ENCODE data around the gene FMN2.

FMN2 gene

DNA sequence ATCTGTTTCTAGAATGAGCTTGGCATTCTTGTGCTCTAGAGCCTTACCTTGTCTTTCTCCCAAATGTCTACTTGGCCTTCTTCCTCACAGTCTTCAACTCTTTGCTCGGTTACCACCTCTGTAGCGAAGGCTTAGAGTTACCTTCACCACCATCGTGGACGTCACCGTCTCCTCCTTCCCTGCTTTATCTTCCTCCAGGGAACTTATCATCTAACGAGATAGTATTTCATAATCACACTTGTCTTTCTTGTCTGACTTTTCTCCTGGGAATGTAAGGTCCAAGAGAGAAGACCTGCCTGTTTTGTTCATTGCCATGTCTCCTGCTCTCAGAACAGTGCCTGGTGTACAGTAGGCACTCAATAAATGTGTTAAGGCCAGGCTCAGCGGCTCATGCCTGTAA lies 404.7 kb downstream of the FMN2 start:
- TF ChIP-seq EZH2phosphoT487 (conservative IDR thresholded peaks at IDR 0.05; ENCODE audit: low read length), result no peak
- TF ChIP-seq, protein P1, sequence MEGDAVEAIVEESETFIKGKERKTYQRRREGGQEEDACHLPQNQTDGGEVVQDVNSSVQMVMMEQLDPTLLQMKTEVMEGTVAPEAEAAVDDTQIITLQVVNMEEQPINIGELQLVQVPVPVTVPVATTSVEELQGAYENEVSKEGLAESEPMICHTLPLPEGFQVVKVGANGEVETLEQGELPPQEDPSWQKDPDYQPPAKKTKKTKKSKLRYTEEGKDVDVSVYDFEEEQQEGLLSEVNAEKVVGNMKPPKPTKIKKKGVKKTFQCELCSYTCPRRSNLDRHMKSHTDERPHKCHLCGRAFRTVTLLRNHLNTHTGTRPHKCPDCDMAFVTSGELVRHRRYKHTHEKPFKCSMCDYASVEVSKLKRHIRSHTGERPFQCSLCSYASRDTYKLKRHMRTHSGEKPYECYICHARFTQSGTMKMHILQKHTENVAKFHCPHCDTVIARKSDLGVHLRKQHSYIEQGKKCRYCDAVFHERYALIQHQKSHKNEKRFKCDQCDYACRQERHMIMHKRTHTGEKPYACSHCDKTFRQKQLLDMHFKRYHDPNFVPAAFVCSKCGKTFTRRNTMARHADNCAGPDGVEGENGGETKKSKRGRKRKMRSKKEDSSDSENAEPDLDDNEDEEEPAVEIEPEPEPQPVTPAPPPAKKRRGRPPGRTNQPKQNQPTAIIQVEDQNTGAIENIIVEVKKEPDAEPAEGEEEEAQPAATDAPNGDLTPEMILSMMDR (IDR thresholded peaks at IDR 0.05; ENCODE audit: insufficient read depth, low read length, poor library complexity, severe bottlenecking), result no peak
- H3K9ac ChIP-seq (ENCODE audit: low read length), result no peak overlapping the region
- no peaks in the 10 kb centered on the region for H3K36me3 ChIP-seq (ENCODE audit: low read length)
- H3K4me2 ChIP-seq (ENCODE audit: low read depth, low read length, poor library complexity, severe bottlenecking), result no peak overlapping the region
- H3K27ac ChIP-seq (ENCODE audit: low read depth, low read length), result no peak overlapping the region
- no peaks in the 10 kb centered on the region for H3K27me3 ChIP-seq (ENCODE audit: low read length)
- no peaks in the 10 kb centered on the region for H3K9me2 ChIP-seq (replicated peaks; ENCODE audit: insufficient read depth, low read length)
- H3K4me3 ChIP-seq (ENCODE audit: insufficient read depth, low read length, poor library complexity, severe bottlenecking), result no peak overlapping the region
- no peaks in the 10 kb centered on the region for H3K79me2 ChIP-seq (ENCODE audit: insufficient read depth, low read length)
- H3F3A ChIP-seq (ENCODE audit: insufficient read depth), result no peaks in the 10 kb centered on the region
- H4K20me1 ChIP-seq (ENCODE audit: low read depth, low read length), result no peaks in the 10 kb centered on the region
- H2AFZ ChIP-seq (ENCODE audit: low read depth, low read length, severe bottlenecking), result no peak overlapping the region
- no peaks in the 10 kb centered on the region for H3K9me3 ChIP-seq (ENCODE audit: insufficient read depth, low read length)

DNA sequence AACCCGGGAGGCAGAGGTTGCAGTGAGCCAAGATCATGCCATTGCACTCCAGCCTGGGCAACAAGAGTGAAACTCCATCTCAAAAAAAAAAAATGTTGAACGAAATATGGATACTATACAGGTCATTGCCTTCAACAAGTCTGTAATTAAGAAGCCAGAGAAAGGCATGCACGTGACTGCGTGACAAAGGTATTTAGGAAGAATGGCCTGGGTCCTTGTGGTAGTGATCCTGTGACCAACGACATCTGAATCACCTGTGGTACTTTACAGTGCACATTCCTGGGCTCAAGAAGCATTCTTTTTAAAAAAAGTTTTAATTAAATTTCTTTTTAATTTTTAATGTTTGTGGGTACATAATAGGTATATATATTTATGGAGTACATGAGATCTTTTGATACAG lies 405.3 kb downstream of the FMN2 start:
- H4K20me1 ChIP-seq (ENCODE audit: low read depth, low read length), result no peaks in the 10 kb centered on the region

DNA sequence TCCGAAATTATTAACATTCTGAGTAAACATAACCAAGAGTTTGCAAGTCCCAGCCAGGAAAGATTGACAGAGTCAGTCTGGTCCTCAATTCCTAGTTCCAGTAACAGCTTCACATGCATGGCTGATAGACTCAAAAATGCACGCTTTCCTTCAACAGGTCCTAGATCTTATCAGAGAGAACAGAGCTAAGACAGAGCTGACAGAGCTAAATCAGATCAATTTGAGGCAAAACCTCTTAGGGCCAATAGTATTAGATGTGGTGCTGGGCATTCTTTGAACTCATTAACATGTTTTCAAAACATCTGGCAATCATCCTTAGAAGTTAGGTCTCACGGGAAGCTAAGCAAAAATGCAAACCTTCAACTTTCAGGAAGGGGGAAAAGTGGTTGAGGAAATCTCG lies 406.2 kb downstream of the FMN2 start:
- Histone ChIP-seq H3K27ac (ENCODE audit: low read depth, low read length) (no peak overlapping the region), H3K4me2 (ENCODE audit: low read depth, low read length, poor library complexity, severe bottlenecking) (no peak overlapping the region), H4K20me1 (ENCODE audit: low read depth, low read length) (no peaks in the 10 kb centered on the region), H3K4me3 (ENCODE audit: insufficient read depth, low read length, poor library complexity, severe bottlenecking) (no peak overlapping the region), H3K27me3 (ENCODE audit: low read length) (no peaks in the 10 kb centered on the region), H3F3A (ENCODE audit: insufficient read depth) (no peaks in the 10 kb centered on the region), H3K79me2 (ENCODE audit: insufficient read depth, low read length) (no peaks in the 10 kb centered on the region), H3K9me2 (replicated peaks; ENCODE audit: insufficient read depth, low read length) (no peaks in the 10 kb centered on the region), H3K9me3 (ENCODE audit: insufficient read depth, low read length) (no peaks in the 10 kb centered on the region), H3K36me3 (ENCODE audit: low read length) (no peaks in the 10 kb centered on the region), H2AFZ (ENCODE audit: low read depth, low read length, severe bottlenecking) (no peak overlapping the region), H3K9ac (ENCODE audit: low read length) (no peak overlapping the region)
- TF ChIP-seq, protein P1 (IDR thresholded peaks at IDR 0.05; ENCODE audit: insufficient read depth, low read length, poor library complexity, severe bottlenecking), result no peak
- TF ChIP-seq EZH2phosphoT487 (conservative IDR thresholded peaks at IDR 0.05; ENCODE audit: low read length), result no peak

More for the DNA sequence above, 405.3 kb downstream of the FMN2 start:
- Histone ChIP-seq H3K9ac (ENCODE audit: low read length) (no peak overlapping the region), H3K79me2 (ENCODE audit: insufficient read depth, low read length) (no peaks in the 10 kb centered on the region), H3K4me3 (ENCODE audit: insufficient read depth, low read length, poor library complexity, severe bottlenecking) (no peak overlapping the region), H3K9me3 (ENCODE audit: insufficient read depth, low read length) (no peaks in the 10 kb centered on the region), H3K36me3 (ENCODE audit: low read length) (no peaks in the 10 kb centered on the region), H3F3A (ENCODE audit: insufficient read depth) (no peaks in the 10 kb centered on the region), H3K9me2 (replicated peaks; ENCODE audit: insufficient read depth, low read length) (no peaks in the 10 kb centered on the region), H3K4me2 (ENCODE audit: low read depth, low read length, poor library complexity, severe bottlenecking) (no peak overlapping the region), H2AFZ (ENCODE audit: low read depth, low read length, severe bottlenecking) (no peak overlapping the region), H3K27ac (ENCODE audit: low read depth, low read length) (no peak overlapping the region), H3K27me3 (ENCODE audit: low read length) (no peaks in the 10 kb centered on the region)
- TF ChIP-seq, protein P1 (IDR thresholded peaks at IDR 0.05; ENCODE audit: insufficient read depth, low read length, poor library complexity, severe bottlenecking), result no peak
- no peak for TF ChIP-seq EZH2phosphoT487 (conservative IDR thresholded peaks at IDR 0.05; ENCODE audit: low read length)

All from SU-DHL-6 (cell line).